ENCODE results near the gene IL2RA. TPM values are rescaled to one million over a fixed set of nuclear protein-coding genes. Genes with fewer than 3 reads are reported as not detected.
"Not testable (repeated sequence)": the region's sequence is repeated elsewhere in the genome, so short reads cannot be mapped to it uniquely, and the experiment has no call there.

The IL2RA gene
- total RNA-seq, 4 donors from 2014 or later, result 0.42 to 2.2 (median 0.60) TPM; not detected in 1

- 63 to 73% methylated on average over 23 to 29 of the region's 29 CpGs for WGBS, 2 donors
- Histone ChIP-seq H3K4me1 (no peaks in the 10 kb centered on the region), H3K27me3 (no peaks in the 10 kb centered on the region), H3K9me3 (no peaks in the 10 kb centered on the region), H3K36me3 (peaks cover 0 to 9% (median 0%) of the 10 kb centered on the region in 3 donors), H3K4me3 (no peak overlapping the region), H3K27ac (no peak overlapping the region)
- TF ChIP-seq EP300 (IDR thresholded peaks at IDR 0.05), result no peak
- no peak for TF ChIP-seq CTCF (IDR thresholded peaks at IDR 0.05)
- no peak for DNase-seq (ENCODE audit: low spot score in 2 of 2)
These were observed 100.6 kb downstream of the IL2RA start for GRCh38 chr10:5961405-5962100.

- not testable (repeated sequence) for H3K27ac ChIP-seq; H3K4me1 ChIP-seq; H3K9me3 ChIP-seq; DNase-seq (ENCODE audit: low spot score in 2 of 2); H3K4me3 ChIP-seq; H3K27me3 ChIP-seq; H3K36me3 ChIP-seq
- WGBS, 2 donors, result 93 to 94% methylated on average over 10 of the region's 10 CpGs
These were observed 101.2 kb downstream of the IL2RA start for GRCh38 chr10:5960973-5961275.

Small RNAs within 50 kb of the gene (small RNA-seq; reads per million reads assigned to genes)
- gene RF00397, result not detected

Other genes starting within 250 kb of the IL2RA start
- 100 to 1,000 TPM; 175 to 225 (median 199) TPM for gene GDI2, start 248.9 kb downstream of the IL2RA start, total RNA-seq
- gene ANKRD16, start 172.5 kb downstream of the IL2RA start, total RNA-seq, result 10 to 100 TPM; 20.5 to 24.0 (median 21.2) TPM
- gene FBH1, start 172.1 kb downstream of the IL2RA start, total RNA-seq, result 100 to 1,000 TPM in 2 of 4 donors, 10 to 100 TPM in 2; 64.0 to 109 (median 96.6) TPM
- 10 to 100 TPM in 2 of 4 donors, 1 to 10 TPM in 2; 9.0 to 18.6 (median 12.6) TPM for gene IL15RA, start 84.8 kb downstream of the IL2RA start, total RNA-seq
- 100 to 1,000 TPM in 2 of 4 donors, 10 to 100 TPM in 2; 70.6 to 109 (median 94.3) TPM for gene RBM17, start 26.7 kb upstream of the IL2RA start, total RNA-seq
- gene PFKFB3, start 140.6 kb upstream of the IL2RA start, total RNA-seq, result 100 to 1,000 TPM in 2 of 4 donors, 10 to 100 TPM in 2; 72.0 to 183 (median 98.7) TPM